RWPE1 (cell line): Measurements from ENCODE around the gene FRMD5.

Experiments used
- CTCF ChIA-PET: fragments of 350-600 bp; sonication (Branson Sonifier 250); formaldehyde crosslinking; extraction: SDS; loops from one replicate; lab custom pipeline; 2021; lab: Yijun Ruan, JAX
- POLR2A ChIA-PET: fragments of 400-600 bp; formaldehyde crosslinking; extraction: SDS; loops from one replicate; lab custom pipeline; 2020; ENCODE audit warnings: antibody characterized with exemption; ENCODE audit not compliant: low non-redundant PET; lab: Yijun Ruan, JAX
- DNase-seq: peaks from one replicate; pipeline ENCODE4 v3.0.0; 2012; ENCODE audit warnings: low spot score
- H3K27ac ChIP-seq: fragments of 450-650 bp; 2 replicates; pipeline ENCODE4 v1.5.1; 2017
- TF ChIP-seq, protein P1 (sequence below): fragments of 450-650 bp; conservative IDR thresholded peaks from 2 replicates; pipeline ENCODE4 v1.5.1; 2017; ENCODE audit warnings: low read depth, mild to moderate bottlenecking

The FRMD5 gene

DNA sequence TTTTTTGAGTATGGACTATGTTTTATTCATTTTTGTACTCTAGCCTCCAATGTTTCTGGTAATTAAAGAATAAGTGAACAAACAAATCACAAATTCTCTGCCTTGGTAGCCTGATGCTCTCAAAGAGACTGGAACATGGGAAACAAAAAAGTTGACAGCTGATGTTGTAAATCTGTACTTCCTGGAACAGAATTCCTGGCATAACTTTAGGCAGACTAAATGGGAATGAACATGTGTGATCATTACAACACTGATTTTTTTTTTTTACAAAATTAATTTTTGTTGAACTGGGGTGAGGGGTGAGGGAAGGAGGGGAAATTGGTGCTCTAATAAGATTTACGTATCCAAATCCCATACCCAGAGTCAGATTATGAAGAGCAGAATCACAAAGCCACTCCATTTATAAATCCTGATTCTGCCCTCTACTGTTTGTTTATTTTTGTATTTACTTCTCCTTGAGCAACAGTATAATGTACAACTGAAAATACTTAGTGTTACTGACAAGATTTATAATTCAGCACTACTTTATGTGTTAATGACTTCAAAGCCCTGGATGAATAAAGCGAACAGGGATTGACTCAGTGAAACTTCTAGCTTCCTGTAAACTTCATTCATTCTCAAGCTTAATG lies 165.0 kb downstream of the FRMD5 start:
- H3K27ac ChIP-seq = no peak overlapping the region
- TF ChIP-seq, protein P1, sequence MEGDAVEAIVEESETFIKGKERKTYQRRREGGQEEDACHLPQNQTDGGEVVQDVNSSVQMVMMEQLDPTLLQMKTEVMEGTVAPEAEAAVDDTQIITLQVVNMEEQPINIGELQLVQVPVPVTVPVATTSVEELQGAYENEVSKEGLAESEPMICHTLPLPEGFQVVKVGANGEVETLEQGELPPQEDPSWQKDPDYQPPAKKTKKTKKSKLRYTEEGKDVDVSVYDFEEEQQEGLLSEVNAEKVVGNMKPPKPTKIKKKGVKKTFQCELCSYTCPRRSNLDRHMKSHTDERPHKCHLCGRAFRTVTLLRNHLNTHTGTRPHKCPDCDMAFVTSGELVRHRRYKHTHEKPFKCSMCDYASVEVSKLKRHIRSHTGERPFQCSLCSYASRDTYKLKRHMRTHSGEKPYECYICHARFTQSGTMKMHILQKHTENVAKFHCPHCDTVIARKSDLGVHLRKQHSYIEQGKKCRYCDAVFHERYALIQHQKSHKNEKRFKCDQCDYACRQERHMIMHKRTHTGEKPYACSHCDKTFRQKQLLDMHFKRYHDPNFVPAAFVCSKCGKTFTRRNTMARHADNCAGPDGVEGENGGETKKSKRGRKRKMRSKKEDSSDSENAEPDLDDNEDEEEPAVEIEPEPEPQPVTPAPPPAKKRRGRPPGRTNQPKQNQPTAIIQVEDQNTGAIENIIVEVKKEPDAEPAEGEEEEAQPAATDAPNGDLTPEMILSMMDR = no peak
- POLR2A ChIA-PET = no interaction called here
- DNase-seq = peak; percentile 53
- CTCF ChIA-PET = interaction anchor here (0.5 kb wide), 1 partner anchor 280 kb away, joined by 3 read pairs; no protein-coding TSS in a partner anchor

DNA sequence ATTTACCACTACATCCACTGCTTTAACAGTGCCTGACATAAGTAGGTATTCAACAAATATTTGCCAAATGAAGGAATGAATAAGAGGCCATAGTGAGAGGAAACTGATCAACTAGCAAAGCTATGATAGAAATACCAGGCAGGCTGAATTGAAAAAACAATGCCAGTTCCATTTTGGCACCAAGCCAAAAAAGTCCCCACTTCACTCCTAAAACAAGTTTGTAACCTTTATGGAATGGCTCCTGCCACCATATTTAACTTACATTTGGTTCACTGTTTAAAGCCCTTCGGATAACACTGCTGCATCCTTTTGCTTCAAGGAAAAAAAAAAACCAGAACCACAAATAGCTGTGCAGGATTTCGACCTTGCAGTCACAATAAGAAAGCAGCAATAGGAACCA lies 166.1 kb downstream of the FRMD5 start:
- no peak overlapping the region for H3K27ac ChIP-seq
- ChIA-PET POLR2A (no interaction called here), CTCF (no interaction called here)
- DNase-seq = no peak
- TF ChIP-seq, protein P1 = no peak

DNA sequence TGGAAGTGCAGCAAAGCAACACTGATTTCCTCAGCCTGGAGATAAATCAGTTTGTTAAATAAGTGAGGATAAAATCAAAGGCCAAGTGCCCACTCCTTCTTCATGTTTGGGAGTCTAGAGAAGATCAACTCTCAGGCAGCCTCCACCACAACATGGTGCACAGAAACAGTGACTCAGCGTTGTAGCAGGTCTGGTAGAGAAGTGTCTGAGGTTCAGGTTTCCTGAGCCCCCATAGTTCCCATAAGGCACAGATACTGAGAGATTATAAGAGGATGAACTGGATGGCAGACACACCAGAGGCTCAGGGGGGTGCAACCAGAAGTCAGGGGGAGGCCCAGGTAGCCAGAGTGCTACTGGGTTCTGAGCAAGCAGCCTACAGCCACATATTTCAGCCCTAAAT lies 166.7 kb downstream of the FRMD5 start:
- ChIA-PET POLR2A (no interaction called here), CTCF (interaction anchor here (0.6 kb wide), 1 partner anchor 124 kb away, joined by 3 read pairs; no protein-coding TSS in a partner anchor)
- no peak for DNase-seq
- no peak overlapping the region for H3K27ac ChIP-seq
- TF ChIP-seq, protein P1 = no peak

DNA sequence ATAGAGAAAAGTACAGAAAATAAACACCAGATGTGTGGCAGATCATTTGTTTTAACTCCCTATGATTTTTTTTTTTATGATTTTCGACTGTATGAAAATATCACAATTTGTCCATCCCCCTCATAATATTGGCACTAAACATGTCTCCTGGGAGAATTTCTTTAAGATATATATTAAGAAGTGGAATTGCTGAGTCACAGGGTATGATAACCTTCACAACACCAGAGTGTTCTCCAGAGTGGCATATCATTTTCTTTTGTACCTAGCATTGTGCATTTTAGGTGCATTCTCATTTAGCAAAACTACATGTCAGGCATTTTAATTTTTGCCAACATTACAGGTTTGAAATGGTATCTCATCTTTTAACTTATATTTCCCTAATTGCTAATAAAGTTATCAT lies 170.9 kb downstream of the FRMD5 start:
- TF ChIP-seq, protein P1 = no peak
- H3K27ac ChIP-seq = no peak overlapping the region
- ChIA-PET POLR2A (no interaction called here), CTCF (no interaction called here)
- no peak for DNase-seq

DNA sequence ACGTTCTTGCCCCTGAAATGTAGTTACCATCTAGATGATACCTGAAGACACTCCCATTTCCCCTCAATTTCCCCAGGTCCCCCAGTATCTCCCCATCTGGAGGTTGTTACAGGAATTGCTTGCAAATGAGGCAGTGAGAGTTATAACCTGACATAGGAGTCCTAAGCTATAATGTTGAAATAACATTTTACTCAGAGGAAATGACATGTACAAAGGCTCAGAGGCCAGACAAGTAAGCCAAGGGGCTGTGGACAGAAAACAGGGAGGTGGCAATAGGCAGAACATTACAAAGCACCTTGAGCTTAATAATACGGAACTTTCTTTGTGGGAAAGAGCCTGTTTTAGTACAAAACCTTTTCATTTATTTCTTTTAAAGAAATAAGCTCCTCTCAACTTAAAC lies 171.9 kb downstream of the FRMD5 start:
- H3K27ac ChIP-seq = no peak overlapping the region
- ChIA-PET CTCF (interaction anchor here (0.7 to 1.5 kb wide), 3 partner anchors 8 to 119 kb away, joined by 3 read pairs; no protein-coding TSS in a partner anchor), POLR2A (no interaction called here)
- no peak for DNase-seq
- TF ChIP-seq, protein P1 = no peak

DNA sequence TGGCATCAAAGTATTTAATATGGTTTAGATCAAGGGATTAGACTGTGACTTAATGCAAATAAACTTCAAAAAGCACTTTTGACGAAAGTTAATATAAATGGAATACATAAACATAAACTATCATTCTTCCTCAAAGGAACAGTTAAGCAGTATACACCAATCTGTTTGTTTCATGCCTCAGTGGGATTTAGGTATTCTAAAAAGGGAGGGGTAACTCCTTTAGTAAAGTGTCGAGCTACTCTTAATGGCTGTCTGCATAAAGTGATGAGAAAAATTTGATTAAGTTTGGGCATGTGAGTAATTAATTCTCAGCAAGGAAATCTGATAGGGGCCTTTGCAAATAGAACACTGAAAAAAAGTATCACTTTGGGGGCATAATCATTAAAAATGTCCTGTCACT lies 176.9 kb downstream of the FRMD5 start:
- TF ChIP-seq, protein P1 = no peak
- no peak overlapping the region for H3K27ac ChIP-seq
- CTCF ChIA-PET = no interaction called here
- DNase-seq = no peak
- POLR2A ChIA-PET = no interaction called here
